Measurements from ENCODE around the gene TMEM232. TPM values are rescaled to one million over a fixed set of nuclear protein-coding genes. Genes with fewer than 3 reads are reported as not detected.

TMEM232 gene
- total and polyA plus RNA-seq, 9 of the 15 experiments (the other 6 are each of a cell fraction or from before 2014, with no cell fraction given) = 0.09 to 2.2 (median 0.41) TPM

DNA sequence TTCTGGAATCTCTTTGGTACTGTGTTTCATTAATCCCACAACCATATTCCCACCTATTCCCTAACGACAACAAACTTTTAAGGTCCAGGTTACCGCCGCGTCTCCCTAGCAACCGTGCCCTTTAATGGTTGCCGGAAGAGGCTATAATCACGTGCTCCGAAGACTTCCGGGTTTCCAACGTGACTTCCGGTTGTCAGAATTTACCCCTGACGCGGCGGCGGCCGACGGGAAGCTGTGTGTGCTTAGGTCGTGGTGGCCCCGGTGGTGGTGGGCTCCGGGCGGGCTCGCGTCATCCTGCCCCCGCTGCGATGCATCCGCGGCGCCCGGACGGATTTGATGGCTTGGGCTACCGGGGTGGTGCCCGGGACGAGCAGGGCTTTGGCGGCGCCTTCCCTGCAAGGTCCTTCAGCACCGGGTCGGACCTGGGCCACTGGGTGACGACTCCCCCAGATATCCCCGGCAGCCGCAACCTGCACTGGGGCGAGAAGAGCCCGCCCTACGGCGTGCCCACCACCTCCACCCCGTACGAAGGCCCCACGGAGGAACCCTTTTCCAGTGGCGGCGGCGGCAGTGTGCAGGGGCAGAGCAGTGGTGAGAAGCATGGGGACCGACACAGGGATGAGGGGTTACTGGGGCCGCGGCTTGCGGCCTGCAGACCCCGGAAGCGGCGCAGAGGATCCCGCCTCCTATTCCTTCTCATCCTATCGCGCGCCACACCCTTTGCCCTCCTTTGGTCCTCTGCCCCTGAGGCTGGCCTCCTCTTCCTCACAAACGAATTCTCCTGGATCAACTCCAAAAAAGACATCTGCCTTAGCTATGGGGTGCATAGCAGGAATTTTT is 12.6 kb upstream of the TMEM232 start, which contains the start of gene SLC25A46 (continued):
- TF ChIP-seq SRF (CRISPR knock-in tag; IDR thresholded peaks at IDR 0.05) (no peak; a peak in 1 of 4 replicates), STAG1 (CRISPR knock-in tag; IDR thresholded peaks at IDR 0.05; ENCODE audit: borderline replicate concordance) (no peak), HDAC2 (IDR thresholded peaks at IDR 0.05) (peak; percentile 58; the same call in 1 of the 2 replicates), EGR1 (conservative IDR thresholded peaks at IDR 0.05) (no peak), ETV6 (IDR thresholded peaks at IDR 0.05; ENCODE audit: borderline replicate concordance in 1 of 2, low read depth in 2 of 2, low read length in 1 of 2) (peak in 1 of 2 experiments; percentile 37; a peak in 1 of 4 replicates), ETV6 (CRISPR knock-in tag; IDR thresholded peaks at IDR 0.05; ENCODE audit: borderline replicate concordance) (no peak), JUN (IDR thresholded peaks at IDR 0.05; ENCODE audit: borderline replicate concordance, low read depth, low read length) (0 out of 2 replicates have a peak, but pooled peaks have one; percentile 13), JUN (CRISPR knock-in tag; IDR thresholded peaks at IDR 0.05; ENCODE audit: borderline replicate concordance) (0 out of 2 replicates have a peak, but pooled peaks have one; percentile 57), L3MBTL2 (IDR thresholded peaks at IDR 0.05) (peak; percentile 76), TEAD4 (IDR thresholded peaks at IDR 0.05; ENCODE audit: low read length) (no peak), TEAD4 (CRISPR knock-in tag; IDR thresholded peaks at IDR 0.05; ENCODE audit: borderline replicate concordance) (no peak), GTF2F1 (IDR thresholded peaks at IDR 0.05; ENCODE audit: low read depth, low read length) (no peak), GABPB1 (CRISPR knock-in tag; IDR thresholded peaks at IDR 0.05) (peak; percentile 94), KDM5B (IDR thresholded peaks at IDR 0.05; ENCODE audit: insufficient replicate concordance, low read depth, low read length) (peak; percentile 59)
- TF ChIP-seq, protein P1, sequence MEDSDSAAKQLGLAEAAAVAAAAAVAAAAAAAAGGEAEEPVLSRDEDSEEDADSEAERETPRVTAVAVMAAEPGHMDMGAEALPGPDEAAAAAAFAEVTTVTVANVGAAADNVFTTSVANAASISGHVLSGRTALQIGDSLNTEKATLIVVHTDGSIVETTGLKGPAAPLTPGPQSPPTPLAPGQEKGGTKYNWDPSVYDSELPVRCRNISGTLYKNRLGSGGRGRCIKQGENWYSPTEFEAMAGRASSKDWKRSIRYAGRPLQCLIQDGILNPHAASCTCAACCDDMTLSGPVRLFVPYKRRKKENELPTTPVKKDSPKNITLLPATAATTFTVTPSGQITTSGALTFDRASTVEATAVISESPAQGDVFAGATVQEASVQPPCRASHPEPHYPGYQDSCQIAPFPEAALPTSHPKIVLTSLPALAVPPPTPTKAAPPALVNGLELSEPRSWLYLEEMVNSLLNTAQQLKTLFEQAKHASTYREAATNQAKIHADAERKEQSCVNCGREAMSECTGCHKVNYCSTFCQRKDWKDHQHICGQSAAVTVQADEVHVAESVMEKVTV (CRISPR knock-in tag; IDR thresholded peaks at IDR 0.05) = no peak
- TF ChIP-seq, protein P2, sequence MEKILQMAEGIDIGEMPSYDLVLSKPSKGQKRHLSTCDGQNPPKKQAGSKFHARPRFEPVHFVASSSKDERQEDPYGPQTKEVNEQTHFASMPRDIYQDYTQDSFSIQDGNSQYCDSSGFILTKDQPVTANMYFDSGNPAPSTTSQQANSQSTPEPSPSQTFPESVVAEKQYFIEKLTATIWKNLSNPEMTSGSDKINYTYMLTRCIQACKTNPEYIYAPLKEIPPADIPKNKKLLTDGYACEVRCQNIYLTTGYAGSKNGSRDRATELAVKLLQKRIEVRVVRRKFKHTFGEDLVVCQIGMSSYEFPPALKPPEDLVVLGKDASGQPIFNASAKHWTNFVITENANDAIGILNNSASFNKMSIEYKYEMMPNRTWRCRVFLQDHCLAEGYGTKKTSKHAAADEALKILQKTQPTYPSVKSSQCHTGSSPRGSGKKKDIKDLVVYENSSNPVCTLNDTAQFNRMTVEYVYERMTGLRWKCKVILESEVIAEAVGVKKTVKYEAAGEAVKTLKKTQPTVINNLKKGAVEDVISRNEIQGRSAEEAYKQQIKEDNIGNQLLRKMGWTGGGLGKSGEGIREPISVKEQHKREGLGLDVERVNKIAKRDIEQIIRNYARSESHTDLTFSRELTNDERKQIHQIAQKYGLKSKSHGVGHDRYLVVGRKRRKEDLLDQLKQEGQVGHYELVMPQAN (IDR thresholded peaks at IDR 0.05; ENCODE audit: borderline replicate concordance) = peak; percentile 86
- TF ChIP-seq, protein P3, sequence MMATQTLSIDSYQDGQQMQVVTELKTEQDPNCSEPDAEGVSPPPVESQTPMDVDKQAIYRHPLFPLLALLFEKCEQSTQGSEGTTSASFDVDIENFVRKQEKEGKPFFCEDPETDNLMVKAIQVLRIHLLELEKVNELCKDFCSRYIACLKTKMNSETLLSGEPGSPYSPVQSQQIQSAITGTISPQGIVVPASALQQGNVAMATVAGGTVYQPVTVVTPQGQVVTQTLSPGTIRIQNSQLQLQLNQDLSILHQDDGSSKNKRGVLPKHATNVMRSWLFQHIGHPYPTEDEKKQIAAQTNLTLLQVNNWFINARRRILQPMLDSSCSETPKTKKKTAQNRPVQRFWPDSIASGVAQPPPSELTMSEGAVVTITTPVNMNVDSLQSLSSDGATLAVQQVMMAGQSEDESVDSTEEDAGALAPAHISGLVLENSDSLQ (IDR thresholded peaks at IDR 0.05) = peak; percentile 71
- TF ChIP-seq, protein P4, sequence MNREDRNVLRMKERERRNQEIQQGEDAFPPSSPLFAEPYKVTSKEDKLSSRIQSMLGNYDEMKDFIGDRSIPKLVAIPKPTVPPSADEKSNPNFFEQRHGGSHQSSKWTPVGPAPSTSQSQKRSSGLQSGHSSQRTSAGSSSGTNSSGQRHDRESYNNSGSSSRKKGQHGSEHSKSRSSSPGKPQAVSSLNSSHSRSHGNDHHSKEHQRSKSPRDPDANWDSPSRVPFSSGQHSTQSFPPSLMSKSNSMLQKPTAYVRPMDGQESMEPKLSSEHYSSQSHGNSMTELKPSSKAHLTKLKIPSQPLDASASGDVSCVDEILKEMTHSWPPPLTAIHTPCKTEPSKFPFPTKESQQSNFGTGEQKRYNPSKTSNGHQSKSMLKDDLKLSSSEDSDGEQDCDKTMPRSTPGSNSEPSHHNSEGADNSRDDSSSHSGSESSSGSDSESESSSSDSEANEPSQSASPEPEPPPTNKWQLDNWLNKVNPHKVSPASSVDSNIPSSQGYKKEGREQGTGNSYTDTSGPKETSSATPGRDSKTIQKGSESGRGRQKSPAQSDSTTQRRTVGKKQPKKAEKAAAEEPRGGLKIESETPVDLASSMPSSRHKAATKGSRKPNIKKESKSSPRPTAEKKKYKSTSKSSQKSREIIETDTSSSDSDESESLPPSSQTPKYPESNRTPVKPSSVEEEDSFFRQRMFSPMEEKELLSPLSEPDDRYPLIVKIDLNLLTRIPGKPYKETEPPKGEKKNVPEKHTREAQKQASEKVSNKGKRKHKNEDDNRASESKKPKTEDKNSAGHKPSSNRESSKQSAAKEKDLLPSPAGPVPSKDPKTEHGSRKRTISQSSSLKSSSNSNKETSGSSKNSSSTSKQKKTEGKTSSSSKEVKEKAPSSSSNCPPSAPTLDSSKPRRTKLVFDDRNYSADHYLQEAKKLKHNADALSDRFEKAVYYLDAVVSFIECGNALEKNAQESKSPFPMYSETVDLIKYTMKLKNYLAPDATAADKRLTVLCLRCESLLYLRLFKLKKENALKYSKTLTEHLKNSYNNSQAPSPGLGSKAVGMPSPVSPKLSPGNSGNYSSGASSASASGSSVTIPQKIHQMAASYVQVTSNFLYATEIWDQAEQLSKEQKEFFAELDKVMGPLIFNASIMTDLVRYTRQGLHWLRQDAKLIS (CRISPR knock-in tag; IDR thresholded peaks at IDR 0.05) = no peak
